HG03575 (cell line): ENCODE measurements around the gene MAFF.
"Not testable (repeated sequence)": the region's sequence is repeated elsewhere in the genome, so short reads cannot be mapped to it uniquely, and the experiment has no call there.

Experiments used
- ATAC-seq: cut with Tn5 transposase; IDR thresholded peaks from one replicate; pipeline ENCODE4 v1.9.1; 2021; ENCODE audit not compliant: unreplicated experiment, insufficient number of reproducible peaks, low FRiP score; ENCODE audit errors: extremely low read depth

The MAFF gene

GRCh38 chr22:38220163-38220562, 18.4 kb downstream of the MAFF start:
- ATAC-seq = no peak

- ATAC-seq = no peak
Measured at GRCh38 chr22:38220653-38221386, 19.0 kb downstream of the MAFF start.

GRCh38 chr22:38221407-38221806, 19.6 kb downstream of the MAFF start:
- ATAC-seq = no peak

- ATAC-seq = no peak
Measured at GRCh38 chr22:38221908-38222796, 20.4 kb downstream of the MAFF start.

GRCh38 chr22:38222797-38223119, 21.0 kb downstream of the MAFF start:
- ATAC-seq = no peak

GRCh38 chr22:38223289-38223960, 21.6 kb downstream of the MAFF start:
- ATAC-seq = no peak

- ATAC-seq = no peak
Measured at GRCh38 chr22:38226853-38227649, 25.3 kb downstream of the MAFF start.

GRCh38 chr22:38228326-38228872, 26.6 kb downstream of the MAFF start:
- ATAC-seq = no peak

GRCh38 chr22:38228873-38229740, 27.3 kb downstream of the MAFF start:
- no peak for ATAC-seq

GRCh38 chr22:38230108-38230825, 28.5 kb downstream of the MAFF start:
- ATAC-seq = no peak

GRCh38 chr22:38230916-38231315, 29.1 kb downstream of the MAFF start:
- no peak for ATAC-seq

- ATAC-seq = no peak
Measured at GRCh38 chr22:38232196-38232595, 30.4 kb downstream of the MAFF start.

GRCh38 chr22:38233427-38233826, 31.6 kb downstream of the MAFF start:
- no peak for ATAC-seq

GRCh38 chr22:38233856-38234255, 32.1 kb downstream of the MAFF start:
- not testable (repeated sequence) for ATAC-seq

GRCh38 chr22:38235240-38235850, 33.6 kb downstream of the MAFF start:
- no peak for ATAC-seq

- ATAC-seq = no peak
Measured at GRCh38 chr22:38236786-38237185, 35.0 kb downstream of the MAFF start.

- no peak for ATAC-seq
Measured at GRCh38 chr22:38238519-38239071, 36.8 kb downstream of the MAFF start.
